ENCODE measurements around the gene HNRNPA2B1. TPM values are rescaled to one million over a fixed set of nuclear protein-coding genes. Genes with fewer than 3 reads are reported as not detected.
"Not testable (repeated sequence)": the region's sequence is repeated elsewhere in the genome, so short reads cannot be mapped to it uniquely, and the experiment has no call there.

The HNRNPA2B1 gene
- total RNA-seq, 1 donor from 2014 or later = 704 TPM

DNA sequence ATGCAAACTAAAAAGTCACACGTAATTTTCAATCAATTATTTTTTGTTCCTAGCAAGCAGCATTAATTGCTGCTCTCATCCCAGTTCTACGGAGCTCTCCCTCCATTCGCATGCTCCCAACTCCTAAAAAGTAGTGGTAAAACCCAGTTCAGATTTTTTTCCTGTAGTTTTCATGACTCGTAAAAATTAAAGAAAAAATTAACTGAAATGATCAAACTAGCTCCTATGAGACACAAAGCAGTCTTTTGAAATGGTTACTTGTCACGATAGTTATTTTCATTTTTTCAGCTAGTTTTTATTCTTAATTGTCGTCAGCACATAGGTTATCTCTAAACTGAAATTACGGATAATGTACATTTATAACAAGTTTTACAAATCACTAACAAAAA, 1.8 kb downstream of the HNRNPA2B1 start:
- intact Hi-C loops (cut with micrococcal nuclease) = loop anchor here (1.0 to 2.0 kb wide), 5 partner anchors 10 to 306 kb away; partner anchors contain the start of gene NFE2L3

DNA sequence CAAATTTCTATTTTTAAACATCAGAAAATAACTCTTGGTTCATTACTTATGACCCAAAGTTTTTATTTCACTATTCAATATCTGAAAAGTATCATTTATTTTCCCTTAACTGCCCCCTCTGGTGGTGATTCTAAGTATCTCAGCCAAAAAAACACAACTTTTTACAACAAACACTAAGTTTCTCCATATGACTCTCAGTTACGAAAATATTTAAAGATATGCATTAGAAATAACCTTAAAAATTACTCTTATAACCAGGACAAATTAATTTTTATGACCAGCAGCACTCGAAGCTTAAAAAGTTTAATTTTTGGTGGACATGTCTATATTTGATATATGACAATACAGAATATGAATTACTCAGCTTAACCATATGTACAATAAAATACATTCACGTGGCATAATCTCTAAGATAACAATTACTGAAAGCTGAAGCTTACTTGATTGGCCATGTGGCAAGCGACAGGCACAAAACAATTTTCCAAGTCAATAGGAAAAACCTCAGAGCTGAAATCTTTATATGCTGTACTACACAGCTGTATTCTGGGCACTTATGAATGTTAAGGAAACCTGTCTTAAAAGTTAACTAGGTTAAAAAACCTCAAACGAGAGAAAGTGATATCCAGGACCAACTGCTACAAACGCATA, 2.3 kb downstream of the HNRNPA2B1 start:
- intact Hi-C loops (cut with micrococcal nuclease) = loop anchor here (1.0 to 2.0 kb wide), 5 partner anchors 10 to 305 kb away; partner anchors contain the start of gene NFE2L3

DNA sequence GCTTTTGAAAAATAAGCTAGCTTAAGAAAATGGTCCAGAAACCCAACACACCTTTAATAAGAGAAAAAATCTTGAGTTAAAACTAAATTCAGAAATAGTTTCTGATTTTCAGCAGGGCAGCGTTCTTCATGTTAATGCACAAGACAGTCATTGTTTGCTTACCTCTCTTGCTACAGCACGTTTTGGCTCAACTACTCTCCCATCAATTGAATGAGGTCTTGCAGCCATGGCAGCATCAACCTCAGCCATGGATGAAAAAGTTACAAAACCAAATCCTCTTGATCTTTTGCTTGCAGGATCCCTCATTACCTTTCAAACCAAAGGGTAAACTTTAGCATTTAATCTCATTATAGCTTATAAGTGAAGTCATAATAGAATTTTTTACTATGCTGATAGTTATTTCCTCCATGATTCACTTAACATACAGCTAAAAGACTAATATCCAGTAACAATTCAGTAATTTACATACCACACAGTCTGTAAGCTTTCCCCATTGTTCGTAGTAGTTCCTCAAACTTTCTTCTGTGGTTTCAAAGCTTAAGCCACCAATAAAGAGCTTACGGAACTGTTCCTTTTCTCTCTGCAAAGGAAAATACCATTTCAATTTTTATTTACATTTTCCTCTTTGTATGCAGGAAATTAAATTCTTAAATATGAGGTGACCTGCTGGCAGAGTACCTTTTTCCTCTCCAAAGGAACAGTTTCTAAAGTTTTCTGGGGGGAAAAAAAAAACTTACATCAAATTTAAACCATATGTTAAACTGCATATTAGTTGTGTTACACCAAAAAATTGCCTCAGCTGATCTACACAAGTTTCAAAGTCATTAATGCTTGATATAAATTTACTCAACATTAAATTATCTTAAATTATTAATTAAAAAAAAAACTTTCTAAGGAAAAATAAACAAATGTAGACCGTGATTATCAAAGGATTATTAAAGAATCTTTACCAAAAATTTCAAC, 3.1 kb downstream of the HNRNPA2B1 start:
- intact Hi-C loops (cut with micrococcal nuclease) = loop anchor here (1.0 to 2.0 kb wide), 6 partner anchors 9 to 305 kb away; partner anchors contain the start of gene NFE2L3

DNA sequence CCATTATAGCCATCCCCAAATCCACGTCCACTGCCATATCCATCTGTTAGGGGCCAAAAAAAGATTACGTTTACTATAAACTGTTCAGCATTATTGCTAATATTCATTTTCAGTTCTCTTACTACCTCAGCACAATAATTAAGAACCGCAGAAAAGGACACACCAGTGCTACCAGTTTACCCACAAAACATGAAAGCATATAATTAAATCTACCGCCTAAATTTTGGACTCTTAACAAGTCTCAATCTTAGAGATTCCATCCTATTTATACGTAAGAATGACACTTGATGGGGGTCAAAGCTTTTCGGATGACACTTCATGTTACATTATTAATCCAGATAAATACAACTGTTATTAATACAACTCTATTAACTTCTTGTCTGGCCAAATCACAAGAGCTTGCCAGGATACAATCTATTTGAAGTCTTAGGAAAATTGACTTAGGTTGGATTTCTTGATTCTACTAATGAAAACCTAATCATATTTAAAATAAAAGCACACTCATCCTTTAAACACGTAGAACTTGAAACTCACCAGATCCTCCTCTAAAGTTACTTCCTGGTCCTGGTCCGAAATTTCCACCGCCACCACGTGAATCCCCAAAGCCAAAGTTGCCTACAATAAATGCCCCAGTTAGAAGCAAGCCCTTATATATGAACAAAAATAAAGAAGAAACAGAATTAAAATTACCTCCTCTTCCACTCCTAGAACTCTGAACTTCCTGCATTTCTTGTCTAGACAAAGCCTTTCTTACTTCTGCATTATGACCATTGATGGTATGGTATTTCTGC, 4.5 kb downstream of the HNRNPA2B1 start:
- intact Hi-C loops (cut with micrococcal nuclease) = no loop called here

DNA sequence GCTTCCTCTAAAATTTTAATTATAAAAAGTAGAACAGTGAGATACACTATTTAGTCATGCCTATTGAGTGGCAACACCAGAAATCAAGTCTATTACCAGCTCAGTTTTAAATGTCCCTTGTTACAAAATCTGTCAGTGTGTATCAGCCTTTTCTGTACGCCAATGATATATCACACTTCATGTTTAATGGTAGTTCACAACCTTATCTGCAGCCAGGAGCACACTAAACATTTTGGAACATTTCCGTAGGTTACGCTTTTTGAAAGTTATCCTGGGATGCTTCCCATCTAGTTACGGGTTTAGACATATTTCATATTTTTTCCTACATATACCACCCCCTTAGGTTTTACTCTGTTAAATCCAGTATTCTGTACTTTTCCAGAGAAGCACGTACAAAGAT, 5.4 kb downstream of the HNRNPA2B1 start:
- intact Hi-C loops (cut with micrococcal nuclease) = no loop called here

DNA sequence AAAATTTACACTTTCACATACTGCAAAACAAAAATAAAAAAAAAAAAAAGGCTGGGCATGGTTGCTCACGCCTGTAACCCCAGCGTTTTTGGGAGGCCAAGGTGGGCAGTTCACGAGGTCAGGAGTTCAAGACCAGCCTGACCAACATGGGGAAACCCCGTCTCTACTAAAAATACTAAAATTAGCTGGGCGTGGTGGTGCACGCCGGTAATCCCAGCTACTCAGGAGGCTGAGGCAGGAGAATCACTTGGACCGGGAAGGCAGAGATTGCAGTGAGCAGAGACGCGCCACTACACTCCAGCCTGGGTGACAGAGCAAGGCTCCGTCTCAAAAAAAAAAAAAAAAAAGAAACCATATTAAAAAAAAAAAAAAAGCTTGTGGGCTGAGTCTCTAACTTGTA, 5.8 kb downstream of the HNRNPA2B1 start:
- intact Hi-C loops (cut with micrococcal nuclease) = not testable (repeated sequence)

DNA sequence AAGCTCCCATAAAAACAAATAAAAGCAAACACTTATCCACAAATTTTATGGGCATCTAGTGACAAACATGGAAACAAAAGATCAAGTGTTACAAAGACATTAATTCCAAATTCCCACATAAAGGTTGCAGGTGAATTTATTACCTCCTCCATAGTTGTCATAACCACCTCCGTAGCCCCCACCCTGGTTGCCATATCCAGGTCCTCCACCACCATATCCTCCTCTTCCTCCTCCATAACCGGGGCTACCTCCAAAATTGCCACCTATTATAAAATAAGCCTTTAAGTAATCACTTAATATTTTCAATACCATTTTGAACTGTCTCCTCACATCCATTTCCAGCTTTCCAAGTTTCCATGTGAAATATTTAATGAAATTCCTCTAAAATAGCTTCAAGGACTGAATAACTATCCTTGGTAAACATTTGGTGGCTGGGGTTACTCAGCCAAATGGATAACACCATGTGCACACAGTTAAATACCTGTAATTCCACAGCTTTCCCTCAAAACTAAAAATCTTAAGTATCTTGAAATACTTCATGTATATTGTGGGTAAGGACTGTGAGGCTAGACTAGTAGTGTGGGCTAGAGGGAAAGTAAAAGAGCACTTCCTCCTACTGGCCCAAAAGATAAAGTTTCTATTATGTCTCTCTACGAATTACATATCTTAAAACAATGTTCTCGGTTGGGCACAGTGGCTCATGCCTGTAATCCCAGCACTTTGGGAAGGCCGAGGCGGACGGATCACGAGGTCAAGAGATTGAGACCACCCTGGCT, 6.9 kb downstream of the HNRNPA2B1 start:
- intact Hi-C loops (cut with micrococcal nuclease) = no loop called here

DNA sequence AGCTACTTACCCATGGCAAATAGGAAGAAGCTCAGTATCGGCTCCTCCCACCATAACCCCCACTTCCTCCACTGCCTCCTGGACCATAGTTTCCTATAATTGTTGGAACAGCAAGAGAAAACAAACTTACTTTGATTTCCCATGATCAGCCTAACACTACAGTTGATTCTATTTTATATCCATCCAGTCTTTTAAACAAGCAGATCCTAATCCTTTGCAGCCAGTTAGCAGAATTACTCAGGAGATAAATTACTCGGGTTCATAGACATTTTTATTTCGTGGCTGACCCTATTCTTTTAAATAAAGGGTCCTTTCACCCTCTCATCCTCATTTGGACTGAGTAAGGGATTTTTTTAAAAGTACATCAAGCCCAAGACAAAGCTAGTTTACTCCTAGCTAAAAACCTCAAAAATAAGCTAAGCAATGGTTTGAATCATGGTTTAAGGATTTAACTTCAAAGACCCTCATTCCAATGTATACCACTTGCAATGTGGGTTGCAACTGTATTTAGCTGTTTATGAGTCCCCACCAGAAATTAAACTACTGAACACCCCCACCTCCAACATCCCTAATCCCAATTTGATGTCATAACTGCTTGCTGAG, 8.0 kb downstream of the HNRNPA2B1 start:
- intact Hi-C loops (cut with micrococcal nuclease) = no loop called here

DNA sequence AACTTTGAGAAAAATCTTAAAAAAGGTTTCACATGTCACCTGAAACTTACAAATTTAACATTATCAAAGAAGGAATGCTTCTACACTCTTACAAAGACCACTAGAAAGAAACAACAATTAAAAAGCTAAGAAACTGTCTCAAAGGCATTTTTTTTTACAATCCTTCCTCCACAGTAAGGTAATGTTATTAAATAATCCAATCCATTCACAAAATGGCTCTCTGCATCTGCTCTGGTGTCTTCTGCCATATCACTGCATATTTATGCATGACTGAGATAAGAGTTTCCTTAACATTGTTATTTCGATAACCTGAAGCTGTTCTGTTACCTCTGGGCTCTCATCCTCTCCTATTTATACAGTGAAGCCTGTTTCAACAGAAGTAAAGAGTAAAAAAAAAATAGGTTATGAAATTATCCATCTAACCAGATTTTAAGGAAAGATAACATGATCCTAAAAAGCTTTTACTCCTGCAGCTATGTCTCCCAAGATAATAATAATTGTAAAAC, 8.5 kb downstream of the HNRNPA2B1 start:
- intact Hi-C loops (cut with micrococcal nuclease) = no loop called here

DNA sequence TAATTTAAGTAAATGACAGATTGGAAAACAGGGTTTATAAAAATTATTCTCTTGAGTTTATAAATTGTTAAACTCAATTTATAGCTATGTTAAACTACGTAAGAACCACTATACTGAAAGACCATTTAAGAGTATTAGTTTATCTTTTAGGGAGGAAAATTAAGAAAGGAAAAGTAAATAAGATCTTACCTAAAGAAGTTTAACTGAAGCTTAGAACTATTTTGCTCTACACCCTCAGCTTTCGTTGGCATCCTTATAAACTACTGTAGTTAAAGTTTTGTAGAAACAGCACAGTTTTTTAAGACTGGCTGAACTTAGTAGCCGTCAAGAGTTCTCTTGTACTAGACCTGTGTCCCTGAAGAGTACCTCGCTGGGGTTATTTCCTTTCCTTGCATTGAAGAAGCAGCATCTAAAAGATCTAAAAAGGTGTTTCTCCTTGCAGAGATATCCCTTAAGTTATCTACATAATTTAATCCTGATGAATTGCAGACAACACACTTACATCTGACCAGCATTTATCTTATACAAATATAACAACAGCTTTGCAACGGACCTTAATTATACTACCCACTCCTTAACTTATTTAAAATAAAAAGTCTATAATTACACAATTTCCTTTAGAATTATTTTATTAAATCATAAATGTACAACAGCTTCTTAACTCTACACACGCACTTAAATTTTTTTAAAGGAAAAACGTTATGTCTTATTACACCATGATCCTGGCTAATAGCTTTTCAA, 9.1 kb downstream of the HNRNPA2B1 start:
- intact Hi-C loops (cut with micrococcal nuclease) = no loop called here

DNA sequence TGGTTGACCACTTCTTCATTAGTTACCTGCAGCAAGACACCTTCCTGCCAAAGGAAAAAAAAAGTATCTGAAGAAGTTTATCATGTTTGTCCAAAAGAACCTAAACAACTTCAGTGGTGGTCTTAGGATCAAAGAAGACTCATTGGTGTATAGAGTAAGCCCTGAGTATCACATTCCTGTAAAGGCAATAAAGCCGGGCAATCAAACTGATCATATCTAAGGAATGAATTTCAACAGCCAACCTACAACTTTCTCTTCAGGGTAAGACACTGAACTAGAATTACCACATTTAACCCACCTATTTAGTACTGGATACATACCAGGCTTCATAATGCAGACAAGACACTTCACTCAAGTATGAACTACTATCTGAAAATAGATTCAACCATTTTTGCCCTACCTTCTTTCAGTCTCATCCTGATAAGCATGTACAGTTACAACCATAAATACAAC, 10.1 kb downstream of the HNRNPA2B1 start:
- intact Hi-C loops (cut with micrococcal nuclease) = no loop called here

DNA sequence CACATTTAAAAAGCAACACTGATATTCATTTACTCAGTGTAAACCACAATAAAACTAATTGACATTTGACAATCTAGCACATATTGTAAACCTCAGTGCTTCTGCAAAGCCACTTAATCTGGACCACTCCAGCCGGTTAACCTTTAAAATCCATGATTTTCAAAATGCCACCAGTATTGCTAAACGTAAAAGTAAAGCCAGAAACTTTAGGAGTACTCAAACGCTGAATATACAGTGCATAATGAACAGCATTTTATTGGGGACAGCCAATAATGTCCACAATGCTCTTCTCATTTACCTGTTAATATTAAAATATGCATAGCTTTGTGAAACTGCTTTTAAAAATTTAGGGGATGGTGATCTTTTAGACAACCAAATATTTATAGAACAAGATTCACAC, 10.8 kb downstream of the HNRNPA2B1 start:
- intact Hi-C loops (cut with micrococcal nuclease) = no loop called here

DNA sequence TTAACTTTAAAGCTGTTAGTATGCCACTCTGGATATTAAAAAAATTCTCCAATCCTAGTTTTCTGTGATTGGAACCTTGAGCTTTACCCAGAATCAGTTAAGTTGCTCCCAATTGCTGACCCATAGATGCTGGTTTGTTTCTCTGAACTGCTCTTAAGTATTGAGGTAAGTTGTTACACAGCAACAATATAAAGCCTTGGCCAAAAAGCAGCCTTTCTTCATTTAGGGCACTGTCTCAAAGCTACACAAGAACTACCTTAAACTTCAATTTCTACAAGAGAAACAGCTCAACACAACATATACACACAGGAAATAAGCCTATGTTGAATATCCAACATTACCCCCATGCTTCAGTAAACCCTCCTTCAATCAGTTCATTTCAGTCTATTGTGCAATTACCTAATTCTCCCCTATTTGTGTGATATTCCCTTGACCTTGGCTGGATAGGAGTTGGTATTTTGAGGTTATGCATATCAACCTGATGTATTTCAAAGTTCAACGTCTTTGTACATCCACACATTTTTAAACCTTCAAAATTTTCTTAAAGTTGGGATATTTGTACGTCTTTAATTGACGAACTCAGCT, 11.5 kb downstream of the HNRNPA2B1 start:
- intact Hi-C loops (cut with micrococcal nuclease) = loop anchor here (1.0 kb wide), 1 partner anchor 9 kb away; no protein-coding TSS in a partner anchor

DNA sequence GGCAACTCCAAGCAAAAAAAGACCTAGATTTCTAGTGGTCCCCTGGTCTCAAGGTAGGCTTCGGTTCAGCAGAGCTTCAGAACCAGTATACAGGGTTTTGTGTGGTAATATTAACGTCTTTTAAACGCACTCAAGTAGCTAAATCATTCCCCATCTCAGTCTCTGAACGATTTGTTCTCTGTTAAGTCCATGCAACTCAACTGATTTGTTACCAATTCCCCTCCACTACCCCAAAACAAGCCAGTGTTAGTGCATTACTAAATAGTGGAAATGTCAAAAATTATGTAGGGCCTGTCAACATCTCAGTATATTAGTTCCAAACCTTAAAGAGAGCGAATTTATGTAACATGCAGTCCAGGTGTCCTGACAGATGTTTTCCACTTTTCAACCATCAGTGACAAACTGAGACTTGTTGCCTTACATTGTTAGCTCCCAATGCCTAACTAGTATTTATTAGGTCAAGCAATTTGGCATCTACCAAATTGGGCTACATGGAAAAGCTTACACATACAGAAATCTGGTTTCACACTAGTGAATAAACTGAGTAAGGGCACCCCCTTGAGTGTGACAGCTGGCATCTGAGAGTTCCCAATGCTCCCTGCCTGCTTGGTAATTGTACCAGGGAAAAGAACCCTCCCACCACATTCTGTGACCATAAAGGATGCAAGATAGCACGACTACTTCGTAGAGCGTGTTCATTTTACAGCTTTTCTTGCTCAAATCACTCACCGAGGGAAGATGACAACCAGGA, 12.2 kb downstream of the HNRNPA2B1 start:
- intact Hi-C loops (cut with micrococcal nuclease) = loop anchor here (1.0 kb wide), 1 partner anchor 10 kb away; no protein-coding TSS in a partner anchor

DNA sequence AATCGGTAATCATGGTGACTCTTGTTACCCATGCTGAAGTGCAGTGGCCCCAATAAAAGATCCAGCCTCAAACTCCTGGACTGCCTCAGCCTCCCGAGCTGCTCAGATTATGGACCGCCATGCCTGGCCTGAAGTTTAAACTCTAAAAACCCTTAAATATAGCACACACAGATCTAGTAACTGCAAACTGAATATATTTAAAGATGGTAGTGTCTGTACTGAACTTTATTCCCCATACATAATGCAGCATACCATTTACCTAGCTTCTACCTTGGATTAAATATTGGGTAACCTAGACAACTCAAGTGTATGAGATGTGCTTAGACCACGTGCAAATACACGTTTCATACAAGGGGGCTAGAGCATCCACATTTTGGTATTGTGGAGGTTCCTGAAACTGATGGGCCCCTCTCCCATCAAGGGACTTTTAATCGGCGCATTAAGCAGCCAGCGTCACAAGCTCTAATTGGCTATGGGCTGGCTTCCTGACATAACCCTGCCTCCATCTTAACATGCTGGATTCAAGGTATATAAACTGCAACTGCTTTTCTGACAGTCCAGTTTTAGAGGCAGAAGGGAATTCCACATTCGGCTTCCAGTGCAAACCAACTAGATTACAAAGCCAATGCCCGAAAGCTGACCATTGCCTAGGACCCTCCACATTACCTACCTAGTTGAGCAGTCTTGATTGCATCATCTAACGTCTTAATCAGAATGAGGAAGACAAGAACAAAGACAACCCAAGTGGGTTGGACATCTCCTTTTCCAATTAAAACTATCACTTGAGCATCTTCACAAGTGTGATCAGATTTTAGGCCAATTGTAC, 13.0 kb downstream of the HNRNPA2B1 start:
- intact Hi-C loops (cut with micrococcal nuclease) = loop anchor here (1.0 kb wide), 2 partner anchors 11 to 96 kb away; no protein-coding TSS in a partner anchor

DNA sequence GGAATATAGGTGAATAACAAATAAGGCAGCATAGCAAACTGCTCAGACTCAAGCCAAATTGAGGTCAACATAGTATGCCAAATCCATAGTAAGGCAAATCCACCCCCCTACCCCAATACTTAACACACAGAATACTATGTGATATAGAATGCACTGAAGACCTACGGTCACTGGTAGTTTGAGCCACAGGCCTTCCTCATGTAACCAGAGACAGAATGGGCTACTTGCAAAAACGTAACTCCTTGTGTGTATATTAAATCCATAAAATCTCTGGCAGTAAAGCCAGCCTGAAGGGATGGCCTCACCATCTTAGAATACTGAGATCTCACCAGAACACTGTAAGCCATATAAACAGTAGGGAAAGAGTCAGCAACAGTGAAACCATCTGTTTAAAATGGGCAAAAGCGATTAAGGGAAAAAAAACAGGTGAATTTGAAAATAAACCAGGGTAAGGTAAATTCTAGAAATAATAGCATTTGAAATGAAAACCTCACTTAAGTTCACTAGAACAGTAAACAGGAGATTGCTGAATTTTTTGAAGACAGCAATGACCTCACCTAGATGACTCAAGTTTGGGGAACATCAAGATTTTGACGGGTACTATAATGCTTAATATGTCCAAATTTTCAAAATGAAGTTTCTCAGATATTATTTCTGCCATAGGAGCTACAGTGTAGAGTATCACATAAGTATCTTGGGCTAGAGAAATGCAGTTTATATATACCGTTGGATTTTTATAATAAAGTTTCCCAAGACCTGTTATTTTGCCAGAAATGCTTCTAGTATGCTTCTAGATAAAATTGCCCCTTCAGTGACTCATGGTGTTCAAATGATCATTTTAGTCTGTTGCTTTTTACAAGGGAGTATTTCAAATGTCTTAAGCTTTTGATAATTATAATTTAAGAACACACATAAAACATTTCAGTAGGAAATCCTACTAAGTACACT, 13.9 kb downstream of the HNRNPA2B1 start:
- intact Hi-C loops (cut with micrococcal nuclease) = loop anchor here (1.0 kb wide), 1 partner anchor 95 kb away; no protein-coding TSS in a partner anchor

Data from T-helper 1 cell treated with Interleukin-12 subunit alpha and Interleukin-12 subunit beta and Interleukin-4 antibody, amounts not matched to agents 30 ng/mL and 1 ng/mL, for 36 hours (primary cell).